HCT116 (cell line): ENCODE measurements around the gene PAX6. TPM values are rescaled to one million over a fixed set of nuclear protein-coding genes. Genes with fewer than 3 reads are reported as not detected.

Experiments used
- ATAC-seq: fragments of 200-7000 bp; cut with Tn5 transposase; 2 replicates; pipeline ENCODE4 v1.9.1; 2020; ENCODE audit warnings: mild to moderate bottlenecking, moderate library complexity
- BruUV-seq: library from RNA; stranded (reverse); fragments of 400-500 nt; replicated peaks from 2 replicates; lab custom pipeline; 2021; lab: Mats Ljungman, UMichigan
- CTCF ChIA-PET: fragments of 300-600 bp; sonication (Branson Sonifier 250); formaldehyde crosslinking; loops from one replicate; lab custom pipeline; 2021; ENCODE audit warnings: antibody characterized with exemption; lab: Charles Lee
- POLR2A ChIA-PET: fragments of 300-600, 350-600 bp; sonication (Branson Sonifier 250); formaldehyde crosslinking; loops from one replicate; lab custom pipeline; 2021; ENCODE audit warnings: antibody characterized with exemption; lab: Charles Lee
- RAD21 ChIA-PET, 2 experiments: fragments of 300-600 bp; sonication (Branson Sonifier 250); formaldehyde crosslinking; loops; one replicate each; lab custom pipeline; 2023; ENCODE audit warnings: low total read pairs in 2 of 2; ENCODE audit not compliant: uncharacterized antibody in 2 of 2, unreplicated experiment in 2 of 2, low non-redundant PET in 1 of 2; lab: Charles Lee
- DNase-seq: peaks from one replicate; pipeline ENCODE4 v3.0.0-alpha.2; 2010; ENCODE audit warnings: low read depth, low spot score
- H2AFZ ChIP-seq: fragments of 200-600 bp; shearing (Covaris generic), sonication (generic); 2 replicates; pipeline ENCODE4 v1.6.1; 2017; ENCODE audit warnings: low read depth, mixed run types, mixed read lengths, antibody characterized with exemption, low read length; ENCODE audit not compliant: poor library complexity, severe bottlenecking
- H3K27ac ChIP-seq: 2 replicates; pipeline ENCODE4 v1.5.1; 2012; ENCODE audit warnings: low read depth, low read length
- H3K27me3 ChIP-seq: fragments of 200-600 bp; sonication (generic); 2 replicates; pipeline ENCODE4 v1.6.1; 2016; ENCODE audit warnings: mixed run types, low read length, mixed read lengths; ENCODE audit not compliant: insufficient read depth
- H3K36me3 ChIP-seq, 2 experiments: fragments of 200-500 bp in 1 of 2; fragments of 200-600 bp in 1 of 2; sonication (Bioruptor generic) in 1 of 2; sonication (generic) in 1 of 2; 2 replicates each; pipeline versions ENCODE4 v1.5.1 to v1.6.1; 2014 to 2016; ENCODE audit warnings: low read length in 2 of 2, inconsistent platforms in 1 of 2, mixed read lengths in 1 of 2, mixed run types in 1 of 2; ENCODE audit not compliant: insufficient read depth in 2 of 2, control insufficient read depth in 1 of 2
- H3K4me1 ChIP-seq, 2 experiments: fragments of 200-600 bp in 1 of 2; sonication (generic) in 1 of 2; 2 replicates each; pipeline versions ENCODE4 v1.5.1 to v1.6.1; 2012 to 2017; ENCODE audit warnings: low read length in 2 of 2, inconsistent platforms in 1 of 2, mild to moderate bottlenecking in 1 of 2, mixed read lengths in 1 of 2, mixed run types in 1 of 2, moderate library complexity in 1 of 2; ENCODE audit not compliant: insufficient read depth in 2 of 2, control insufficient read depth in 1 of 2
- H3K4me2 ChIP-seq: fragments of 200-600 bp; sonication (generic); 2 replicates; pipeline ENCODE4 v1.6.1; 2017; ENCODE audit warnings: mixed run types, low read length, mixed read lengths
- H3K4me3 ChIP-seq, 2 experiments: fragments of 200-600 bp in 1 of 2; sonication (generic) in 1 of 2; replicated peaks in 1 of 2; 2 replicates each; pipeline ENCODE4 v1.5.1; 2011 to 2016; ENCODE audit warnings: low read length in 2 of 2, control low read depth in 1 of 2, low read depth in 1 of 2, mild to moderate bottlenecking in 1 of 2, mixed read lengths in 1 of 2, mixed run types in 1 of 2
- H3K79me2 ChIP-seq: fragments of 200-600 bp; sonication (generic); 2 replicates; pipeline ENCODE4 v1.6.1; 2017; ENCODE audit warnings: mild to moderate bottlenecking, mixed run types, low read length, moderate library complexity, mixed read lengths; ENCODE audit not compliant: insufficient read depth
- H3K9ac ChIP-seq: fragments of 200-600 bp; sonication (generic); 2 replicates; pipeline ENCODE4 v1.6.1; 2016; ENCODE audit warnings: low read length, mixed read lengths
- H3K9me2 ChIP-seq: fragments of 200-600 bp; sonication (generic), shearing (Covaris generic); 2 replicates; pipeline ENCODE4 v1.6.1; 2017; ENCODE audit warnings: mixed run types, mild to moderate bottlenecking, moderate library complexity; ENCODE audit not compliant: insufficient read depth
- H3K9me3 ChIP-seq, 2 experiments: fragments of 200-500 bp in 1 of 2; fragments of 200-600 bp in 1 of 2; sonication (Bioruptor generic) in 1 of 2; sonication (generic) in 1 of 2; 2 replicates each; pipeline ENCODE4 v1.6.1; 2014 to 2017; ENCODE audit warnings: low read length in 2 of 2, mixed read lengths in 2 of 2, inconsistent platforms in 1 of 2, low read depth in 1 of 2, mild to moderate bottlenecking in 1 of 2, mixed run types in 1 of 2, moderate library complexity in 1 of 2; ENCODE audit not compliant: control insufficient read depth in 1 of 2, insufficient read depth in 1 of 2
- H4K20me1 ChIP-seq: fragments of 200-600 bp; sonication (generic), shearing (Covaris generic); 2 replicates; pipeline ENCODE4 v1.6.1; 2017; ENCODE audit warnings: mixed run types, mild to moderate bottlenecking, moderate library complexity; ENCODE audit not compliant: insufficient read depth
- ELF1 ChIP-seq: IDR thresholded peaks from 2 replicates; pipeline ENCODE4 v1.6.1; 2012; ENCODE audit warnings: low read depth, borderline replicate concordance
- EZH2 ChIP-seq: fragments of 200-600 bp; sonication (generic); IDR thresholded peaks from 2 replicates; pipeline ENCODE4 v1.6.1; 2017; ENCODE audit warnings: antibody characterized with exemption, mixed run types
- FOSL1 ChIP-seq: IDR thresholded peaks from 2 replicates; pipeline ENCODE4 v1.6.1; 2012; ENCODE audit warnings: low read depth
- JUND ChIP-seq: IDR thresholded peaks from 2 replicates; pipeline ENCODE4 v1.6.1; 2012
- POLR2A ChIP-seq: IDR thresholded peaks from 2 replicates; pipeline ENCODE4 v1.7.0; 2011; ENCODE audit warnings: borderline replicate concordance; ENCODE audit not compliant: insufficient read depth, insufficient read length; ENCODE audit errors: extremely low read depth
- POLR2AphosphoS5 ChIP-seq: IDR thresholded peaks from 2 replicates; pipeline ENCODE4 v1.6.1; 2011; ENCODE audit warnings: mild to moderate bottlenecking, low read depth, low read length, moderate library complexity
- RAD21 ChIP-seq: IDR thresholded peaks from 2 replicates; pipeline ENCODE4 v1.6.1; 2012; ENCODE audit warnings: low read depth, mild to moderate bottlenecking
- SP1 ChIP-seq: IDR thresholded peaks from 2 replicates; pipeline ENCODE4 v1.6.1; 2012; ENCODE audit warnings: low read depth
- SRF ChIP-seq: IDR thresholded peaks from 2 replicates; pipeline ENCODE4 v1.6.1; 2012; ENCODE audit warnings: low read depth
- TCF7L2 ChIP-seq: IDR thresholded peaks from 2 replicates; pipeline ENCODE4 v1.7.0; 2011; ENCODE audit warnings: borderline replicate concordance, inconsistent platforms; ENCODE audit not compliant: insufficient read depth, insufficient read length; ENCODE audit errors: extremely low read depth
- YY1 ChIP-seq: IDR thresholded peaks from 2 replicates; pipeline ENCODE4 v1.6.1; 2011; ENCODE audit warnings: low read length, low read depth, moderate library complexity, mild to moderate bottlenecking; ENCODE audit not compliant: insufficient replicate concordance; ENCODE audit errors: extremely low read depth
- ZBTB33 ChIP-seq: IDR thresholded peaks from 2 replicates; pipeline ENCODE4 v1.6.1; 2011; ENCODE audit warnings: mild to moderate bottlenecking, low read length, moderate library complexity; ENCODE audit not compliant: insufficient replicate concordance; ENCODE audit errors: extremely low read depth
- intact Hi-C: fragments of 100-400 bp; cut with micrococcal nuclease; formaldehyde crosslinking; loops from 2 replicates; pipeline ENCODE4 v1.10.0; 2022
- total RNA-seq: library from RNA; stranded (reverse); gene quantifications from one replicate; pipeline ENCODE4 v1.2.1, GENCODE V29; 2021; ENCODE audit not compliant: unreplicated experiment
- TF ChIP-seq, protein P1 (sequence below): IDR thresholded peaks from 2 replicates; pipeline ENCODE4 v1.6.1; 2012
- TF ChIP-seq, protein P2 (sequence below): IDR thresholded peaks from 2 replicates; pipeline ENCODE4 v1.6.1; 2012; ENCODE audit warnings: low read depth

The PAX6 gene
- total RNA-seq, 1 experiment from 2014 or later: 5.3 TPM

GRCh38 chr11:31803813-31804311, 7.3 kb downstream of the PAX6 start:
- no peak for ATAC-seq
- TF ChIP-seq EZH2 (no peak), POLR2AphosphoS5 (no peak), SRF (no peak), JUND (no peak)
- POLR2A ChIA-PET: no interaction called here
- H3K4me1 ChIP-seq: no peaks in the 10 kb centered on the region
- no peak overlapping the region for H3K9ac ChIP-seq
- intact Hi-C loops: no loop called here
- CTCF ChIA-PET: no interaction called here
- H3K27ac ChIP-seq: no peak overlapping the region
- no peaks in the 10 kb centered on the region for H4K20me1 ChIP-seq
- no peaks in the 10 kb centered on the region for H3K9me3 ChIP-seq
- no peaks in the 10 kb centered on the region for H3K79me2 ChIP-seq
- RAD21 ChIA-PET: no interaction called here
- H3K4me3 ChIP-seq: no peak overlapping the region
- no TSS peak for BruUV-seq
- H2AFZ ChIP-seq: no peak overlapping the region
- H3K36me3 ChIP-seq: no peaks in the 10 kb centered on the region; a peak in 1 of 4 replicates
- H3K27me3 ChIP-seq: no peaks in the 10 kb centered on the region
- no peak overlapping the region for H3K4me2 ChIP-seq
- H3K9me2 ChIP-seq: no peaks in the 10 kb centered on the region
- DNase-seq: no peak

DNA sequence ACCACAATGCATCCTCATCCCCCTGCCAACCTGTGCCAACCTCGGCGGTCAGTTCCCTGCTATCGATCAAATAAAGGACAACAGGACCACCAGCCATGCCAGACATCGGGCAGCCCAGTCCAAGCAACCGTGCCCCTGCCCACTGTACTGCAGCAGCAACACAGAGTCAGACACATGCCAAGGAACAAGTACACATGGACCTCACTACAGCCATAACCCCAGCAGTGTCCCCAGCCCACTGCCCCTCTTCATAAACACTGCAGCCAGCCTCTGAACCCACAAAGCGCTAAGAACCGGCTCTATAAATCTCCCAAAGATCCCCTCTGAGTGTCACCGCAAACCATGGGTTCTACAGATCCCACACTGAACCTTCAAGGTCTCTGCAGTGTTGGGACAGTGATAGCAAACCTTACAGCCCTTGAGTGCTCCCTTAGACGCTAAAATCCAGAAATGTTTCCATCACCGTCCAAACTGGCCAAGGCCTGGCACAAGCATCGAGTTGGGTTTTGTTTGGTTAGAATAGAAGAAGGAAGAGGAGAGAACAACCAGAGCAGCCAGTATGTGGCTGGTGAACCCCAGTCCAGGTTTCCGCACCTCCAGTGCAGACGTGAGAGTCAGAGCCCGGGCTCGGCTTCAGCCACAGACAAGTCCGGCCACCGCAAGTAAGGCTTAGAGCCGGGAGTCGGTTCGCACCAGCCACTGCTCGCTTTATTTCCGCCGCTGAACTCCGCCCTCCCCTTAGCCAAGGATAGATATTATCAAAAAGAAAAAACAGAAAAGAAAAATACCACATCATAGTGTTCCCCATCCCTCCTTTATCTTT, 7.9 kb downstream of the PAX6 start:
- ChIA-PET POLR2A (no interaction called here), CTCF (no interaction called here), RAD21 (no interaction called here)
- no peaks in the 10 kb centered on the region for H3K9me2 ChIP-seq
- H3K9me3 ChIP-seq: no peaks in the 10 kb centered on the region
- no peak overlapping the region for H2AFZ ChIP-seq
- ATAC-seq (no peak), DNase-seq (no peak)
- no peaks in the 10 kb centered on the region for H3K4me1 ChIP-seq
- no peaks in the 10 kb centered on the region for H4K20me1 ChIP-seq
- intact Hi-C loops: no loop called here
- no peaks in the 10 kb centered on the region for H3K79me2 ChIP-seq
- no peak overlapping the region for H3K4me2 ChIP-seq
- H3K36me3 ChIP-seq: no peaks in the 10 kb centered on the region; a peak in 1 of 4 replicates
- H3K27me3 ChIP-seq: no peaks in the 10 kb centered on the region
- no peak overlapping the region for H3K27ac ChIP-seq
- H3K4me3 ChIP-seq: no peak overlapping the region
- BruUV-seq: no TSS peak
- no peak overlapping the region for H3K9ac ChIP-seq
- no peak for TF ChIP-seq TCF7L2
- TF ChIP-seq ELF1: no peak
- no peak for TF ChIP-seq ZBTB33
- no peak for TF ChIP-seq YY1
- TF ChIP-seq SP1: no peak
- no peak for TF ChIP-seq FOSL1
- TF ChIP-seq, protein P1, sequence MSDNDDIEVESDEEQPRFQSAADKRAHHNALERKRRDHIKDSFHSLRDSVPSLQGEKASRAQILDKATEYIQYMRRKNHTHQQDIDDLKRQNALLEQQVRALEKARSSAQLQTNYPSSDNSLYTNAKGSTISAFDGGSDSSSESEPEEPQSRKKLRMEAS: no peak
- TF ChIP-seq POLR2A: no peak
- no peak for TF ChIP-seq SRF
- TF ChIP-seq, protein P2, sequence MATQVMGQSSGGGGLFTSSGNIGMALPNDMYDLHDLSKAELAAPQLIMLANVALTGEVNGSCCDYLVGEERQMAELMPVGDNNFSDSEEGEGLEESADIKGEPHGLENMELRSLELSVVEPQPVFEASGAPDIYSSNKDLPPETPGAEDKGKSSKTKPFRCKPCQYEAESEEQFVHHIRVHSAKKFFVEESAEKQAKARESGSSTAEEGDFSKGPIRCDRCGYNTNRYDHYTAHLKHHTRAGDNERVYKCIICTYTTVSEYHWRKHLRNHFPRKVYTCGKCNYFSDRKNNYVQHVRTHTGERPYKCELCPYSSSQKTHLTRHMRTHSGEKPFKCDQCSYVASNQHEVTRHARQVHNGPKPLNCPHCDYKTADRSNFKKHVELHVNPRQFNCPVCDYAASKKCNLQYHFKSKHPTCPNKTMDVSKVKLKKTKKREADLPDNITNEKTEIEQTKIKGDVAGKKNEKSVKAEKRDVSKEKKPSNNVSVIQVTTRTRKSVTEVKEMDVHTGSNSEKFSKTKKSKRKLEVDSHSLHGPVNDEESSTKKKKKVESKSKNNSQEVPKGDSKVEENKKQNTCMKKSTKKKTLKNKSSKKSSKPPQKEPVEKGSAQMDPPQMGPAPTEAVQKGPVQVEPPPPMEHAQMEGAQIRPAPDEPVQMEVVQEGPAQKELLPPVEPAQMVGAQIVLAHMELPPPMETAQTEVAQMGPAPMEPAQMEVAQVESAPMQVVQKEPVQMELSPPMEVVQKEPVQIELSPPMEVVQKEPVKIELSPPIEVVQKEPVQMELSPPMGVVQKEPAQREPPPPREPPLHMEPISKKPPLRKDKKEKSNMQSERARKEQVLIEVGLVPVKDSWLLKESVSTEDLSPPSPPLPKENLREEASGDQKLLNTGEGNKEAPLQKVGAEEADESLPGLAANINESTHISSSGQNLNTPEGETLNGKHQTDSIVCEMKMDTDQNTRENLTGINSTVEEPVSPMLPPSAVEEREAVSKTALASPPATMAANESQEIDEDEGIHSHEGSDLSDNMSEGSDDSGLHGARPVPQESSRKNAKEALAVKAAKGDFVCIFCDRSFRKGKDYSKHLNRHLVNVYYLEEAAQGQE: no peak
- TF ChIP-seq RAD21: no peak
